Peyer's patch (tissue), 4 donors: ENCODE results near the gene RENBP. TPM values are rescaled to one million over a fixed set of nuclear protein-coding genes. Genes with fewer than 3 reads are reported as not detected.

ENCODE experiments used
- DNase-seq, 3 donors: peaks; one replicate each; pipeline ENCODE4 v3.0.0-alpha.2; 2017 to 2019
- H3K27ac ChIP-seq, 4 donors: fragments of 200-600 bp; sonication (generic); one replicate each; pipeline ENCODE4 v1.5.1; 2016 to 2019
- H3K27me3 ChIP-seq, 2 donors: fragments of 200-600 bp; sonication (generic); one replicate each; pipeline ENCODE4 v1.5.1; 2019
- H3K36me3 ChIP-seq, 3 donors: fragments of 200-600 bp; sonication (generic); one replicate each; pipeline ENCODE4 v1.5.1; 2016 to 2019
- H3K4me1 ChIP-seq, 4 donors: fragments of 200-600 bp; sonication (generic); one replicate each; pipeline ENCODE4 v1.5.1; 2016 to 2019
- H3K4me3 ChIP-seq, 4 donors: fragments of 200-600 bp; sonication (generic); 1 replicate in 3 of 4; 2 replicates in 1 of 4; pipeline ENCODE4 v1.5.1; 2016 to 2019; ENCODE audit warnings: mild to moderate bottlenecking in 1 of 4
- H3K9me3 ChIP-seq, 4 donors: fragments of 200-600 bp; sonication (generic); one replicate each; pipeline ENCODE4 v1.5.1; 2016 to 2019; ENCODE audit warnings: mild to moderate bottlenecking in 1 of 4
- POLR2A ChIP-seq, 2 donors: fragments of 450-650 bp; IDR thresholded peaks; one replicate each; pipeline ENCODE4 v1.5.1; 2017; ENCODE audit warnings: antibody characterized with exemption in 2 of 2, mild to moderate bottlenecking in 2 of 2, moderate library complexity in 2 of 2
- total RNA-seq, 4 donors: library from RNA; depleted of rRNA; stranded (reverse); fragments of >200 nt; gene quantifications; one replicate each; pipeline ENCODE4 v1.1.0, GENCODE V29; 2016
- TF ChIP-seq, protein P1 (sequence below), 6 experiments: fragments of 450-650 bp in 4 of 6; fragments of 200-600 bp in 2 of 6; sonication (generic) in 1 of 6; IDR thresholded peaks; one replicate each; pipeline ENCODE4 v1.5.1; 2017 to 2019; ENCODE audit warnings: antibody characterized with exemption in 6 of 6, mild to moderate bottlenecking in 3 of 6, moderate library complexity in 1 of 6

The RENBP gene
- total RNA-seq, 4 donors from 2014 or later = 4.9 to 13.3 (median 9.4) TPM

DNA sequence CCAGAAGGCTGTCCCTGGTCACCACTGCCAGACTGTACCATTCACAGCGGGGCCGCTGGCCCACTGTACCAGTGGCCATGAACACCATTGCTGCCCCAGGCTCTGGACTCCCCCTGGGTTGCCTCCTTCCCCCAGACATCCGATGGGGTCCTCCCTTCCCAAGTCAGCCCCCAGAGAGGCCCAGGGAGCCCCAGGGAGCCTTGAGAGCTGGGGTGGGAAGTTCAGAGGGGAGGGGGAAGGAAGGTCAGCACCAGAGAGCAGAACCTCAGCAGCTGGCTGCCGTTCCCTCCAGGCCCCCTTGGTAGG is 17.9 kb downstream of the RENBP start:
- peak overlapping the region; percentile 61 to 67 (median 63) for H3K4me3 ChIP-seq
- no peak for DNase-seq

GRCh38 chrX:153925739-153926551 is 18.5 kb downstream of the RENBP start, which contains the start of gene ARHGAP4:
TSS of gene ARHGAP4 (minus strand) at chrX:153926264. CDS start at chrX:153926202, 62 bp downstream.
- H3K4me3 ChIP-seq = peak within 1 kb of the TSS; percentile 61 to 67 (median 63)
- peak within 1 kb of the TSS; percentile 95 to 99 (median 97) for H3K27ac ChIP-seq
- H3K36me3 ChIP-seq = peaks cover 0 to 9% (median 0%) of the 10 kb centered on the region in 3 donors
- H3K27me3 ChIP-seq = no peaks in the 10 kb centered on the region
- H3K4me1 ChIP-seq = peaks cover 0 to 38% (median 10%) of the 10 kb centered on the region in 4 donors
- TF ChIP-seq, protein P1, sequence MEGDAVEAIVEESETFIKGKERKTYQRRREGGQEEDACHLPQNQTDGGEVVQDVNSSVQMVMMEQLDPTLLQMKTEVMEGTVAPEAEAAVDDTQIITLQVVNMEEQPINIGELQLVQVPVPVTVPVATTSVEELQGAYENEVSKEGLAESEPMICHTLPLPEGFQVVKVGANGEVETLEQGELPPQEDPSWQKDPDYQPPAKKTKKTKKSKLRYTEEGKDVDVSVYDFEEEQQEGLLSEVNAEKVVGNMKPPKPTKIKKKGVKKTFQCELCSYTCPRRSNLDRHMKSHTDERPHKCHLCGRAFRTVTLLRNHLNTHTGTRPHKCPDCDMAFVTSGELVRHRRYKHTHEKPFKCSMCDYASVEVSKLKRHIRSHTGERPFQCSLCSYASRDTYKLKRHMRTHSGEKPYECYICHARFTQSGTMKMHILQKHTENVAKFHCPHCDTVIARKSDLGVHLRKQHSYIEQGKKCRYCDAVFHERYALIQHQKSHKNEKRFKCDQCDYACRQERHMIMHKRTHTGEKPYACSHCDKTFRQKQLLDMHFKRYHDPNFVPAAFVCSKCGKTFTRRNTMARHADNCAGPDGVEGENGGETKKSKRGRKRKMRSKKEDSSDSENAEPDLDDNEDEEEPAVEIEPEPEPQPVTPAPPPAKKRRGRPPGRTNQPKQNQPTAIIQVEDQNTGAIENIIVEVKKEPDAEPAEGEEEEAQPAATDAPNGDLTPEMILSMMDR (IDR thresholded peaks at IDR 0.05) = no peak
- no peak for TF ChIP-seq POLR2A (IDR thresholded peaks at IDR 0.05)
- DNase-seq = peak; percentile 33 to 66 (median 53)
- no peaks in the 10 kb centered on the region for H3K9me3 ChIP-seq

More for the DNA sequence above, 17.9 kb downstream of the RENBP start:
- Histone ChIP-seq H3K27me3 (no peaks in the 10 kb centered on the region), H3K27ac (peak overlapping the region; percentile 95 to 99 (median 97)), H3K4me1 (peaks cover 0 to 34% (median 10%) of the 10 kb centered on the region in 4 donors), H3K9me3 (no peaks in the 10 kb centered on the region), H3K36me3 (peaks cover 0 to 12% (median 0%) of the 10 kb centered on the region in 3 donors)
- TF ChIP-seq, protein P1 (IDR thresholded peaks at IDR 0.05) = no peak
- no peak for TF ChIP-seq POLR2A (IDR thresholded peaks at IDR 0.05)

- Histone ChIP-seq H3K4me1 (peaks cover 0 to 38% (median 10%) of the 10 kb centered on the region in 4 donors), H3K9me3 (no peaks in the 10 kb centered on the region), H3K4me3 (peak overlapping the region; percentile 61 to 67 (median 63)), H3K27ac (peak overlapping the region; percentile 95 to 99 (median 97)), H3K36me3 (peaks cover 0 to 4% (median 0%) of the 10 kb centered on the region in 3 donors), H3K27me3 (no peaks in the 10 kb centered on the region)
- DNase-seq = peak in 1 of 3 donors; percentile 59
- no peak for TF ChIP-seq POLR2A (IDR thresholded peaks at IDR 0.05)
- TF ChIP-seq, protein P1 (IDR thresholded peaks at IDR 0.05) = no peak
Observed at GRCh38 chrX:153925387-153925738, 19.1 kb downstream of the RENBP start.

GRCh38 chrX:153924149-153924861 is 20.1 kb downstream of the RENBP start:
- Histone ChIP-seq H3K27me3 (no peaks in the 10 kb centered on the region), H3K4me3 (peak overlapping the region in 3 of 4 donors; percentile 63 to 67 (median 63)), H3K36me3 (no peaks in the 10 kb centered on the region), H3K27ac (peak overlapping the region; percentile 45 to 99 (median 96)), H3K9me3 (no peaks in the 10 kb centered on the region), H3K4me1 (peaks cover 0 to 34% (median 10%) of the 10 kb centered on the region in 4 donors)
- DNase-seq = peak in 2 of 3 donors; percentile 58 to 76
- TF ChIP-seq, protein P1 (IDR thresholded peaks at IDR 0.05) = peak in 5 of 6 experiments; percentile 16 to 44 (median 33)
- no peak for TF ChIP-seq POLR2A (IDR thresholded peaks at IDR 0.05)

DNA sequence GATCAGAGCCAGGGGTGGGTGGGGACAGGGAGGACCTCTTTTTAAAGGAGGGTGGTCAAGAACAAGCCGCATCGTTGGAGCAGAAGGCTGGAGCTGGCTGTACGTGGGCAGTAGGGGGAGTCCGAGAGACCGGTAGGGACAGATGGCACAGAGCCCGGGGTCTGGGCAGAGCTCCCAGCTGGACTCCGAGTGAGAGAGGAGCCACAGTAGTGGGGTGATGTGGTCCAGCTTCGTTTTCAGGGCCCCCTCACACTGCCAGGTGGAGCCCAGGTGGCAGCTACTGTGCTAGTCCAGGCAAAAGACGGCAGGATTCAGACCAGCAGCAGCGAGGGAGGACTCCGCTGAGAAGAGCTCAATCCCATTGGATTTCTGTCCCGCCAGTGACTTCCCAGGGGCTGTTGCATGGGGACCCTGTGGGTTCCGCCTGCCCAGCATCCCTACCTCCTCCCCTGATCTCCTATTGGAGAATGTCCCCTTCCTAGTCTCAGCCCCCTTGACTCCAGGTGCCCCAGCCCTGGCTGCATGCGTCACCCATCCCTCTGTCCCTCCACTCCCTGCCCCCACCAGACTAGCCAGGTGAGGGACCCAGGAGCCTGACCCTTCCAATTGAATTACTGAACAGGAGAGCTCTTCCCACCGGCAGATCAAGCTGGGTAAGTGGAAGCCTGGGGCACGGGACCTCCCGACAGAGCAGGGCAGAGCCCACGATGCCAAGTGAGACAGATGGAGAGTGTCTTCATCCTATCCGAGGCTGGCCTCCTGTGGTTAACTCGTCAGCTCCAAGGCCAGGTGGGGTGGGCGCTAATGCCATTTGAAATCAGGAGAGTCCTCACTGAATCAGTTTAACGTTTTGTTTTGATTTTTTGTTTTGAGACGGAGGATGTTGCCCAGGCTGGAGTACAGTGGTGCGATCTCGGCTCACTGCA is 21.2 kb downstream of the RENBP start:
- H3K9me3 ChIP-seq = no peaks in the 10 kb centered on the region
- H3K36me3 ChIP-seq = no peaks in the 10 kb centered on the region
- TF ChIP-seq, protein P1 (IDR thresholded peaks at IDR 0.05) = peak in 2 of 6 experiments; percentile 25 to 39
- TF ChIP-seq POLR2A (IDR thresholded peaks at IDR 0.05) = no peak
- H3K27ac ChIP-seq = peak overlapping the region in 2 of 4 donors; percentile 95 to 96
- DNase-seq = peak in 2 of 3 donors; percentile 54 to 80
- peaks cover 0 to 27% (median 10%) of the 10 kb centered on the region in 4 donors for H3K4me1 ChIP-seq
- H3K27me3 ChIP-seq = no peaks in the 10 kb centered on the region
- peak overlapping the region in 1 of 4 donors; percentile 63 for H3K4me3 ChIP-seq
